Raji (cell line): ENCODE measurements around the gene NRG2.

ENCODE experiments used
- POLR2A ChIP-seq: IDR thresholded peaks from 2 replicates; pipeline ENCODE4 v1.6.1; 2011; ENCODE audit warnings: low read depth, low read length, control low read depth; ENCODE audit not compliant: insufficient read depth

NRG2 gene

GRCh38 chr5:140042643-140043507 lies at the start of gene NRG2:
NRG2 (minus strand) TSS chr5:140043299.
- no peak for TF ChIP-seq POLR2A

GRCh38 chr5:140090251-140090650 lies 47.2 kb upstream of the NRG2 start:
- no peak for TF ChIP-seq POLR2A

GRCh38 chr5:140084541-140084940 lies 41.4 kb upstream of the NRG2 start:
- no peak for TF ChIP-seq POLR2A

GRCh38 chr5:140083650-140084049 lies 40.6 kb upstream of the NRG2 start:
- no peak for TF ChIP-seq POLR2A

- TF ChIP-seq POLR2A: no peak
These were observed 40.0 kb upstream of the NRG2 start for GRCh38 chr5:140083120-140083519.

GRCh38 chr5:140076788-140077187 lies 33.7 kb upstream of the NRG2 start:
- no peak for TF ChIP-seq POLR2A

GRCh38 chr5:140076142-140076541 lies 33.0 kb upstream of the NRG2 start:
- no peak for TF ChIP-seq POLR2A

GRCh38 chr5:140075371-140075770 lies 32.3 kb upstream of the NRG2 start:
- TF ChIP-seq POLR2A: no peak

GRCh38 chr5:140073296-140073695 lies 30.2 kb upstream of the NRG2 start:
- TF ChIP-seq POLR2A: no peak

- no peak for TF ChIP-seq POLR2A
These were observed 29.7 kb upstream of the NRG2 start for GRCh38 chr5:140072812-140073211.

- no peak for TF ChIP-seq POLR2A
These were observed 17.7 kb upstream of the NRG2 start for GRCh38 chr5:140060816-140061215.

- TF ChIP-seq POLR2A: no peak
These were observed 15.3 kb upstream of the NRG2 start for GRCh38 chr5:140058212-140058932.

GRCh38 chr5:140056880-140057279 lies 13.8 kb upstream of the NRG2 start:
- TF ChIP-seq POLR2A: no peak

GRCh38 chr5:140055152-140055551 lies 12.1 kb upstream of the NRG2 start:
- TF ChIP-seq POLR2A: no peak

- no peak for TF ChIP-seq POLR2A
These were observed 11.1 kb upstream of the NRG2 start for GRCh38 chr5:140054086-140054689.

- TF ChIP-seq POLR2A: no peak
These were observed 8.9 kb upstream of the NRG2 start for GRCh38 chr5:140051950-140052349.
